HepG2 (cell line): ENCODE data around the gene TAS2R50. TPM values are rescaled to one million over a fixed set of nuclear protein-coding genes. Genes with fewer than 3 reads are reported as not detected.

ENCODE experiments used
- ATAC-seq: fragments of 200-7000 bp; cut with Tn5 transposase; 3 replicates; pipeline ENCODE4 v1.9.1; 2020; ENCODE audit warnings: mild to moderate bottlenecking, moderate library complexity
- BruUV-seq: library from RNA; stranded (reverse); fragments of 400-500 nt; replicated peaks from 2 replicates; lab custom pipeline; 2021; lab: Mats Ljungman, UMichigan
- CTCF ChIA-PET: fragments of 300-600 bp; formaldehyde crosslinking; extraction: SDS; loops from one replicate; lab custom pipeline; 2021; ENCODE audit warnings: low total read pairs, inconsistent platforms, low intra/inter-chr PET ratio; lab: Yijun Ruan, JAX
- POLR2A ChIA-PET: fragments of 350-600 bp; sonication (Branson Sonifier 250); formaldehyde crosslinking; loops from one replicate; lab custom pipeline; 2020; ENCODE audit warnings: antibody characterized with exemption, inconsistent platforms; lab: Yijun Ruan, JAX
- DNase-seq: peaks from one replicate; pipeline ENCODE4 v3.0.0-alpha.2; 2015; ENCODE audit warnings: low spot score
- FAIRE-seq: peaks from 3 replicates; lab custom pipeline; 2011; peaks lifted over from hg19 to GRCh38; lab: Jason Lieb, UNC
- H2AFZ ChIP-seq: one replicate; pipeline ENCODE4 v1.6.1; 2011; ENCODE audit warnings: low read length, inconsistent platforms
- H3K27ac ChIP-seq: fragments of 300-600 bp; 3 replicates; pipeline ENCODE4 v1.8.0; 2011; ENCODE audit warnings: mixed run types, mild to moderate bottlenecking, mixed read lengths, low read length, inconsistent platforms; ENCODE audit not compliant: insufficient read depth; ENCODE audit errors: extremely low read length
- H3K27me3 ChIP-seq, 2 experiments: fragments of 200-600 bp in 1 of 2; 2 replicates in 1 of 2; 3 replicates in 1 of 2; pipeline versions ENCODE4 v1.6.0 to v1.8.0; 2011; ENCODE audit warnings: low read length in 2 of 2, mild to moderate bottlenecking in 2 of 2, moderate library complexity in 2 of 2, inconsistent platforms in 1 of 2; ENCODE audit not compliant: insufficient read depth in 2 of 2, control insufficient read depth in 1 of 2
- H3K36me3 ChIP-seq, 2 experiments: fragments of 200-600 bp in 1 of 2; replicated peaks in 1 of 2; 2 replicates in 1 of 2; 3 replicates in 1 of 2; pipeline versions ENCODE4 v1.5.1 to v1.8.0; 2011; ENCODE audit warnings: low read length in 2 of 2, inconsistent platforms in 1 of 2; ENCODE audit not compliant: insufficient read depth in 2 of 2, control insufficient read depth in 1 of 2
- H3K4me1 ChIP-seq: 2 replicates; pipeline ENCODE4 v1.5.1; 2012; ENCODE audit warnings: low read length, inconsistent platforms; ENCODE audit not compliant: insufficient read depth
- H3K4me2 ChIP-seq: 2 replicates; pipeline ENCODE4 v1.6.0; 2011; ENCODE audit warnings: low read depth, low read length, inconsistent platforms
- H3K4me3 ChIP-seq, 3 experiments: fragments of 200-600 bp in 1 of 3; sonication (generic), shearing (Covaris generic) in 1 of 3; replicated peaks in 1 of 3; 2 replicates each; pipeline ENCODE4 v1.5.1; 2011 to 2016; ENCODE audit warnings: low read length in 3 of 3, inconsistent platforms in 2 of 3, low read depth in 2 of 3, mild to moderate bottlenecking in 2 of 3, control low read depth in 1 of 3, mixed read lengths in 1 of 3; ENCODE audit not compliant: insufficient read depth in 1 of 3
- H3K79me2 ChIP-seq: one replicate; pipeline ENCODE4 v1.6.1; 2011; ENCODE audit warnings: low read length, inconsistent platforms; ENCODE audit not compliant: insufficient read depth
- H3K9ac ChIP-seq: 2 replicates; pipeline ENCODE4 v1.6.0; 2011; ENCODE audit warnings: mild to moderate bottlenecking, low read depth, low read length, inconsistent platforms; ENCODE audit not compliant: insufficient read depth
- H3K9me3 ChIP-seq: 2 replicates; pipeline ENCODE4 v1.5.1; 2012; ENCODE audit warnings: mild to moderate bottlenecking, low read length
- H4K20me1 ChIP-seq: 2 replicates; pipeline ENCODE4 v1.6.0; 2011; ENCODE audit warnings: inconsistent platforms, mild to moderate bottlenecking, low read length, moderate library complexity; ENCODE audit not compliant: insufficient read depth
- ATF7-NPFF ChIP-seq: sonication (generic); formaldehyde crosslinking; IDR thresholded peaks from 2 replicates; pipeline ENCODE4 v1.8.1; 2023; ENCODE audit warnings: mild to moderate bottlenecking, low read depth, missing genetic modification reagents, moderate library complexity
- BCL6 ChIP-seq: IDR thresholded peaks from 2 replicates; pipeline ENCODE4 v1.6.1; 2016; ENCODE audit warnings: missing genetic modification reagents, missing compliant biosample characterization
- CCAR2 ChIP-seq: fragments of 200-400 bp; formaldehyde crosslinking; optimal IDR thresholded peaks from 2 replicates; pipeline ENCODE3; 2018; ENCODE audit warnings: low read depth, mild to moderate bottlenecking, low read length, moderate library complexity
- XBP1 ChIP-seq: sonication (generic); formaldehyde crosslinking; IDR thresholded peaks from 2 replicates; pipeline ENCODE4 v1.5.0; 2020; ENCODE audit warnings: missing genetic modification reagents
- ZNF329 ChIP-seq: sonication (generic); formaldehyde crosslinking; IDR thresholded peaks from 2 replicates; pipeline ENCODE4 v1.9.0; 2021; ENCODE audit warnings: low read depth, mild to moderate bottlenecking, missing genetic modification reagents
- ZNF44 ChIP-seq: sonication (generic); formaldehyde crosslinking; IDR thresholded peaks from 2 replicates; pipeline ENCODE4 v1.5.1; 2020; ENCODE audit warnings: mild to moderate bottlenecking, missing genetic modification reagents
- in situ Hi-C: cut with HindIII; loops from 2 replicates; pipeline ENCODE4 v1.10.0; 2017; ENCODE audit warnings: low pct_unique_long_range_greater_than_20kb; ENCODE audit not compliant: extremely low pct_ligation_motif_present
- intact Hi-C: fragments of 100-400 bp; cut with micrococcal nuclease; formaldehyde crosslinking; loops from one replicate; pipeline ENCODE4 v1.10.0; 2022; ENCODE audit not compliant: unreplicated experiment
- polyA plus RNA-seq, 8 experiments: library from polyadenylated mRNA; depleted of rRNA in 3 of 8; stranded (reverse) in 7 of 8; unstranded in 1 of 8; fragments of >200 nt; fragmentation: Illumina TruSeq in 4 of 8; extraction: Trizol in 4 of 8; gene quantifications; 2 replicates each; pipeline versions ENCODE4 v1.2.1 to v1.2.3, GENCODE V29; 2011 to 2016; ENCODE audit warnings: low read depth in 4 of 8, missing spikeins in 1 of 8, mixed read lengths in 1 of 8; ENCODE audit not compliant: insufficient read depth in 1 of 8
- total RNA-seq, 5 experiments: library from RNA; depleted of rRNA; stranded (reverse); fragments of >200 nt; fragmentation: Illumina TruSeq; extraction: Trizol; gene quantifications; 2 replicates each; pipeline ENCODE4 v1.2.3, GENCODE V29; 2016; ENCODE audit warnings: low read depth in 1 of 5
- TF ChIP-seq, protein P1 (sequence below): sonication (generic); formaldehyde crosslinking; IDR thresholded peaks from 2 replicates; pipeline ENCODE4 v1.4.0; 2020; ENCODE audit warnings: low read depth, missing genetic modification reagents
- TF ChIP-seq, protein P2 (sequence below): sonication (generic); formaldehyde crosslinking; IDR thresholded peaks from 2 replicates; pipeline ENCODE4 v1.5.0; 2020; ENCODE audit warnings: missing genetic modification reagents

Gene TAS2R50
- total and polyA plus RNA-seq, 2 of the 13 experiments (the other 11 are each of a cell fraction or from before 2014, with no cell fraction given), result 0.17 to 2.2 TPM

DNA sequence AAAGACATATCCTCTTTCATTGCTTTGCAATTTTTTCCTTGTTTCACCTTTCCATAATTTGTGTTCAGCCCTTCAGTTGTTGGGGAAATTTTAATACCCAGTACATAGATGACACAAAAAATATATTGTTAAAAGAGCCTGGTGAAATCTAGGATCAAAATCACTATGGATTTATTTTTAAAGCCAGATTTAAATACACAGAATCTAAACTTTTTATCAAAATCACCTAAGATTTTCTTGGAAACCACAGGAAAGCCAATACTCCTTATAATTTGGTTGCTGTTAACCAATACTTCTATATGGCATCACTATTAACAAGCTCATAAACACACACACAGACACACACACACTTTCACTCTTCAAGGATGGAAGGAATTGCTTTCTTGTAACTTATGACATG is 11.5 kb upstream of the TAS2R50 start, which contains the start of gene TAS2R20:
Gene TAS2R20, minus strand, starts transcription at position 101 of the 400 bp plus-strand sequence. CDS start 429 bp downstream, outside the sequence.
- no TSS peak for BruUV-seq
- intact Hi-C loops (no loop called here), in situ Hi-C loops (no loop called here)
- Histone ChIP-seq H4K20me1 (no peaks in the 10 kb centered on the region), H3K4me2 (no peak within 1 kb of the TSS), H3K27me3 (no peaks in the 10 kb centered on the region), H3K27ac (no peak within 1 kb of the TSS), H3K4me1 (no peaks in the 10 kb centered on the region), H2AFZ (no peak within 1 kb of the TSS), H3K79me2 (no peaks in the 10 kb centered on the region), H3K9me3 (no peaks in the 10 kb centered on the region), H3K4me3 (no peak within 1 kb of the TSS)
- CTCF ChIA-PET, result no interaction called here
- POLR2A ChIA-PET, result no interaction called here
- no peak for DNase-seq
- ATAC-seq, result no peak
- TF ChIP-seq, protein P1, sequence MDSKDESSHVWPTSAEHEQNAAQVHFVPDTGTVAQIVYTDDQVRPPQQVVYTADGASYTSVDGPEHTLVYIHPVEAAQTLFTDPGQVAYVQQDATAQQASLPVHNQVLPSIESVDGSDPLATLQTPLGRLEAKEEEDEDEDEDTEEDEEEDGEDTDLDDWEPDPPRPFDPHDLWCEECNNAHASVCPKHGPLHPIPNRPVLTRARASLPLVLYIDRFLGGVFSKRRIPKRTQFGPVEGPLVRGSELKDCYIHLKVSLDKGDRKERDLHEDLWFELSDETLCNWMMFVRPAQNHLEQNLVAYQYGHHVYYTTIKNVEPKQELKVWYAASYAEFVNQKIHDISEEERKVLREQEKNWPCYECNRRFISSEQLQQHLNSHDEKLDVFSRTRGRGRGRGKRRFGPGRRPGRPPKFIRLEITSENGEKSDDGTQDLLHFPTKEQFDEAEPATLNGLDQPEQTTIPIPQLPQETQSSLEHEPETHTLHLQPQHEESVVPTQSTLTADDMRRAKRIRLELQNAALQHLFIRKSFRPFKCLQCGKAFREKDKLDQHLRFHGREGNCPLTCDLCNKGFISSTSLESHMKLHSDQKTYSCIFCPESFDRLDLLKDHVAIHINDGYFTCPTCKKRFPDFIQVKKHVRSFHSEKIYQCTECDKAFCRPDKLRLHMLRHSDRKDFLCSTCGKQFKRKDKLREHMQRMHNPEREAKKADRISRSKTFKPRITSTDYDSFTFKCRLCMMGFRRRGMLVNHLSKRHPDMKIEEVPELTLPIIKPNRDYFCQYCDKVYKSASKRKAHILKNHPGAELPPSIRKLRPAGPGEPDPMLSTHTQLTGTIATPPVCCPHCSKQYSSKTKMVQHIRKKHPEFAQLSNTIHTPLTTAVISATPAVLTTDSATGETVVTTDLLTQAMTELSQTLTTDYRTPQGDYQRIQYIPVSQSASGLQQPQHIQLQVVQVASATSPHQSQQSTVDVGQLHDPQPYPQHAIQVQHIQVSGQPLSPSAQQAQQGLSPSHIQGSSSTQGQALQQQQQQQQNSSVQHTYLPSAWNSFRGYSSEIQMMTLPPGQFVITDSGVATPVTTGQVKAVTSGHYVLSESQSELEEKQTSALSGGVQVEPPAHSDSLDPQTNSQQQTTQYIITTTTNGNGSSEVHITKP (CRISPR knock-in tag), result no peak
- TF ChIP-seq CCAR2 (no peak), ZNF44 (CRISPR knock-in tag) (no peak), ATF7-NPFF (CRISPR knock-in tag) (no peak), BCL6 (no peak), ZNF329 (CRISPR knock-in tag) (no peak), XBP1 (CRISPR knock-in tag) (no peak)
- TF ChIP-seq, protein P2, sequence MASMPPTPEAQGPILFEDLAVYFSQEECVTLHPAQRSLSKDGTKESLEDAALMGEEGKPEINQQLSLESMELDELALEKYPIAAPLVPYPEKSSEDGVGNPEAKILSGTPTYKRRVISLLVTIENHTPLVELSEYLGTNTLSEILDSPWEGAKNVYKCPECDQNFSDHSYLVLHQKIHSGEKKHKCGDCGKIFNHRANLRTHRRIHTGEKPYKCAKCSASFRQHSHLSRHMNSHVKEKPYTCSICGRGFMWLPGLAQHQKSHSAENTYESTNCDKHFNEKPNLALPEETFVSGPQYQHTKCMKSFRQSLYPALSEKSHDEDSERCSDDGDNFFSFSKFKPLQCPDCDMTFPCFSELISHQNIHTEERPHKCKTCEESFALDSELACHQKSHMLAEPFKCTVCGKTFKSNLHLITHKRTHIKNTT, result no peak
- TF ChIP-seq, all 625 proteins: peak for 0
- peaks cover 1 to 4% of the 10 kb centered on the region in 2 experiments; a peak in 2 of 5 replicates for H3K36me3 ChIP-seq
- H3K9ac ChIP-seq, result no peak within 1 kb of the TSS
- FAIRE-seq, result no peak
